AG04450 (cell line): ENCODE measurements around the gene GRIP1. TPM values are rescaled to one million over a fixed set of nuclear protein-coding genes. Genes with fewer than 3 reads are reported as not detected.

ENCODE experiments used
- CTCF ChIA-PET: fragments of 300-600, 350-600 bp; formaldehyde crosslinking; extraction: SDS; loops from one replicate; lab custom pipeline; 2022; ENCODE audit warnings: antibody characterized with exemption, inconsistent platforms; lab: Charles Lee
- POLR2A ChIA-PET: fragments of 350-600 bp; formaldehyde crosslinking; extraction: SDS; loops from one replicate; lab custom pipeline; 2021; ENCODE audit warnings: antibody characterized with exemption, inconsistent platforms; lab: Yijun Ruan, JAX
- DNase-seq: peaks from one replicate; pipeline ENCODE4 v3.0.0-alpha.2; 2011; ENCODE audit warnings: low read depth, low spot score
- H3K27ac ChIP-seq: one replicate; pipeline ENCODE4 v1.5.1; 2012; ENCODE audit warnings: low read depth, low read length, control low read depth
- H3K27me3 ChIP-seq: one replicate; pipeline ENCODE4 v1.6.0; 2012; ENCODE audit warnings: low read length; ENCODE audit not compliant: control insufficient read depth, insufficient read depth
- H3K4me3 ChIP-seq: 2 replicates; pipeline ENCODE4 v1.5.1; 2011; ENCODE audit warnings: mild to moderate bottlenecking, low read depth, low read length, control low read depth
- H3K9me3 ChIP-seq: 2 replicates; pipeline ENCODE4 v1.5.1; 2012; ENCODE audit warnings: low read length; ENCODE audit not compliant: control insufficient read depth, insufficient read depth
- polyA plus RNA-seq: library from polyadenylated mRNA; depleted of rRNA; stranded (reverse); fragments of >200 nt; gene quantifications from 2 replicates; pipeline ENCODE4 v1.2.3, GENCODE V29; 2011
- TF ChIP-seq, protein P1 (sequence below): IDR thresholded peaks from 2 replicates; pipeline ENCODE4 v1.5.1; 2011; ENCODE audit warnings: low read depth, low read length, control low read depth, inconsistent platforms

Gene GRIP1
- polyA plus RNA-seq, 1 experiment: not detected

DNA sequence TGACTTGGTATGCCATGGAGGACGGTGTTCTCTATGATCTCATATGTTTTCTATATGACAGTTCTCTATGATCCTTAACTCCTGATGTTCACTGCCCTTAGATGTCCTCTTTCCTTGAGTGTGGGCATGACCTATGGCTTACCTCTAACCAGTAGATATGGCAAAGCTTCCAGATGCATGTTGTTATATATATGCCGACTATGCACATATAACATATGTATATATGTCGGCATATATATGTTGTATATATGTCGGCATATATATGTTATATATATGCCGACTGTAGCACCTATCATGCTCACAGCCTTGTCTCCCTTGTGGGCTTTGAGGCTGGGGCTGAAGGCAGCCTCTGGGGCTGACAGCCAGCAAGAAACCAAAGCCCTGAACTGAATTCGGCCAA is 106.0 kb downstream of the GRIP1 start:
- TF ChIP-seq, protein P1, sequence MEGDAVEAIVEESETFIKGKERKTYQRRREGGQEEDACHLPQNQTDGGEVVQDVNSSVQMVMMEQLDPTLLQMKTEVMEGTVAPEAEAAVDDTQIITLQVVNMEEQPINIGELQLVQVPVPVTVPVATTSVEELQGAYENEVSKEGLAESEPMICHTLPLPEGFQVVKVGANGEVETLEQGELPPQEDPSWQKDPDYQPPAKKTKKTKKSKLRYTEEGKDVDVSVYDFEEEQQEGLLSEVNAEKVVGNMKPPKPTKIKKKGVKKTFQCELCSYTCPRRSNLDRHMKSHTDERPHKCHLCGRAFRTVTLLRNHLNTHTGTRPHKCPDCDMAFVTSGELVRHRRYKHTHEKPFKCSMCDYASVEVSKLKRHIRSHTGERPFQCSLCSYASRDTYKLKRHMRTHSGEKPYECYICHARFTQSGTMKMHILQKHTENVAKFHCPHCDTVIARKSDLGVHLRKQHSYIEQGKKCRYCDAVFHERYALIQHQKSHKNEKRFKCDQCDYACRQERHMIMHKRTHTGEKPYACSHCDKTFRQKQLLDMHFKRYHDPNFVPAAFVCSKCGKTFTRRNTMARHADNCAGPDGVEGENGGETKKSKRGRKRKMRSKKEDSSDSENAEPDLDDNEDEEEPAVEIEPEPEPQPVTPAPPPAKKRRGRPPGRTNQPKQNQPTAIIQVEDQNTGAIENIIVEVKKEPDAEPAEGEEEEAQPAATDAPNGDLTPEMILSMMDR: no peak
- Histone ChIP-seq H3K4me3 (no peak overlapping the region), H3K27me3 (peaks cover 2% of the 10 kb centered on the region), H3K27ac (no peak overlapping the region), H3K9me3 (no peaks in the 10 kb centered on the region)
- CTCF ChIA-PET: no interaction called here
- POLR2A ChIA-PET: no interaction called here
- DNase-seq: no peak

DNA sequence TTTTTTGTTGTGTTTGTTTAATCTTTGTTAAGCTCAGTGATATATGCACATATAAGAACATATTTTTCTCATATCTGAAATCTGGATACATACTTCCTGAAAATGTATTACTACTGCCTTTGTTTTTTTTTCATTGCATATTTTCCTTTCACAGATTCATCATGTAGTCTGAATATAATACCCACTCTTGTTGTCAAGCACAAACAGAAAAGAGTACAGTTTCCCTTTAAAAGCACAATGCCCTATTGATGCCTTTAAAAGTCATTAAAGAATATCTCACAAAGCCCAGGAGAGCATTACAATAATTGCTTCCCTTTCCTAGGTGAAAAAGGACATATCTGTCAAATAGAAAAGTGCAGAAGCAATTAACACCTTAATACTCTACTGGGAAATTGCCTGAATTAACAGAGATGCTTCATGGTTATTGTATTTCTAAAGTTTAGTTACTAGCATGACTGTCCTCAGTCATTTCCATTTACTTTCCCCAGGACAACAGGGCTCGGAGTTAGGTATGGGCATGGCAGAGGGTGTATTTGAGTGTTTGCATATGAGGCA is 107.4 kb downstream of the GRIP1 start:
- TF ChIP-seq, protein P1: no peak
- Histone ChIP-seq H3K4me3 (no peak overlapping the region), H3K27me3 (peaks cover 2% of the 10 kb centered on the region), H3K9me3 (no peaks in the 10 kb centered on the region), H3K27ac (no peak overlapping the region)
- POLR2A ChIA-PET: no interaction called here
- DNase-seq: no peak
- CTCF ChIA-PET: no interaction called here

DNA sequence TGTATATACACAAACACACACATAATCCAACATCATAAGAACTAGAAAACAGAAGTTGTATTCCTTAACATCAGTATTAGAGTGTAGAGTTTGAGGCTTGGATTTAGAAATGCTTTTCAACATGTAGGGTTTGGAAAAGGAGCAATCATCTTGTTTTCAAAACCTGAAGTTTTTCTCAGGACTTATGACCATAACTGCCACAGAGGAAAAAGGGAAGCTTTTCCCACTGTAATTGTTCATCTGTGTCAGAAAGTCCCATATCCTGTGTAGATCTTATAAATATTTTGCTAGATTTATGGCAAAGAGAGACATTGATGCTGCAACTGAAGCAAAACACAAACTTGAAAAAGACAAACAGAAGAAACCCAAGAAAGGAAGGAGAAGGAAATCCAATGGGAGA is 115.7 kb downstream of the GRIP1 start:
- no peak overlapping the region for H3K27ac ChIP-seq
- no peak overlapping the region for H3K4me3 ChIP-seq
- ChIA-PET CTCF (no interaction called here), POLR2A (no interaction called here)
- H3K27me3 ChIP-seq: no peaks in the 10 kb centered on the region
- TF ChIP-seq, protein P1: no peak
- DNase-seq: no peak
- no peaks in the 10 kb centered on the region for H3K9me3 ChIP-seq

DNA sequence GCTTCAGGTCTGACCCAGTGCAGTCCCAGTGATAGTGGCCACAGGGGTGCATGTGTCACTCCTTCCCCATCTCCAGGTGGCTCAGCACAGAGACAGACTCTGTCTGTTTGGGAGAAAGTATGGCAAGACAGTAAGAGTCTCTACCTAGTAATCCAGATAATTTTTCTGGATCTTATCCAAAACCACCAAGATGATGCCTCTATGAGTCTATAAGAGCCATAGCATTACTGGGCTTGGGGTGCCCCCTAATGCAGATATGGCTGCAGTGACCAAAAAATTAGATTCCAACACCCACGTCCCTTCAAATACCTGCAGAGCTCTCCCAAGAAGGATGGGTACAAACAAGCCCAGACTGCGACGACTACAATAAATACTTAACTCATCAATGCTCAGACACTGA is 123.8 kb downstream of the GRIP1 start:
- Histone ChIP-seq H3K27me3 (no peaks in the 10 kb centered on the region), H3K27ac (no peak overlapping the region), H3K4me3 (no peak overlapping the region), H3K9me3 (no peaks in the 10 kb centered on the region)
- DNase-seq: no peak
- POLR2A ChIA-PET: no interaction called here
- TF ChIP-seq, protein P1: no peak
- CTCF ChIA-PET: no interaction called here

DNA sequence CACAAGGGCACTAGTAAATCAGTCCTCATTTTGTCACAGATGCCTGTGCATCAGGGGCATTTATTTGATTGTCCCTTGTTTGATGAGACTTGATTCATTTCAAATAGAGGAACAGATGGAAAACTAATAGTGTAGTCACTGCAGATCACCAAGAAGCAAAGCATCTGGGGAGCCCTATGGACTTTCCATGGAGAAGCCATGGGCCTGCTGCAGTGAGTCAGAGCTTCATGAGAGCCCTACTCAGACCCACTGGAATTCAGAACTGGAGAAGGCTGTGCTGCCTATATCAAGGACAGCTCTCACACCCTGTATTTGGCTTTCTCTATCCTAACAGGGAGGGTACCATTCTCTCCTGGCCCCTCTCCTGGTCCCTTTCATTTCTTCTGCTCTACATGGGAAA is 126.2 kb downstream of the GRIP1 start:
- TF ChIP-seq, protein P1: no peak
- Histone ChIP-seq H3K9me3 (no peaks in the 10 kb centered on the region), H3K27ac (no peak overlapping the region), H3K27me3 (no peaks in the 10 kb centered on the region), H3K4me3 (no peak overlapping the region)
- ChIA-PET CTCF (no interaction called here), POLR2A (no interaction called here)
- DNase-seq: no peak
